K562 (cell line): Measurements from ENCODE around the gene MRPL11. TPM values are rescaled to one million over a fixed set of nuclear protein-coding genes. Genes with fewer than 3 reads are reported as not detected.

Source experiments
- BCL6 ChIP-seq: fragments of 250-450 bp; sonication (Bioruptor Pico); IDR thresholded peaks from 2 replicates; pipeline ENCODE4 v1.4.0; 2020
- DNMT1 ChIP-seq: fragments of 450-650 bp; IDR thresholded peaks from 2 replicates; pipeline ENCODE4 v1.6.1; 2016; ENCODE audit warnings: antibody characterized with exemption, mild to moderate bottlenecking
- GABPB2 ChIP-seq: fragments of 250-450 bp; sonication (Bioruptor Pico); conservative IDR thresholded peaks from 2 replicates; pipeline ENCODE4 v1.5.1; 2021; ENCODE audit warnings: mild to moderate bottlenecking
- HMG20A ChIP-seq: fragments of 450-650 bp; formaldehyde crosslinking; conservative IDR thresholded peaks from 2 replicates; pipeline ENCODE4 v1.4.0; 2020; ENCODE audit warnings: mild to moderate bottlenecking, mixed read lengths
- KAT2B ChIP-seq: IDR thresholded peaks from one replicate; pipeline ENCODE4 v1.6.1; 2012; ENCODE audit warnings: low read depth, mild to moderate bottlenecking, control low read depth, inconsistent platforms, low read length, moderate library complexity
- KDM2B ChIP-seq: fragments of 250-450 bp; sonication (Bioruptor Pico); IDR thresholded peaks from 2 replicates; pipeline ENCODE4 v1.8.0; 2021; ENCODE audit warnings: mild to moderate bottlenecking, moderate library complexity
- KLF16 ChIP-seq: IDR thresholded peaks from 2 replicates; pipeline ENCODE4 v1.6.1; 2016; ENCODE audit warnings: antibody characterized with exemption
- MAFF ChIP-seq: IDR thresholded peaks from 2 replicates; pipeline ENCODE4 v1.6.1; 2012; ENCODE audit warnings: low read length, improper control_type of control experiment
- MYBL2 ChIP-seq, 2 experiments: fragments of 450-650 bp in 1 of 2; sonication (generic) in 1 of 2; formaldehyde crosslinking in 1 of 2; IDR thresholded peaks; 2 replicates each; pipeline versions ENCODE4 v1.6.1 to v1.8.1; 2017 to 2022; ENCODE audit warnings: borderline replicate concordance in 1 of 2, inconsistent platforms in 1 of 2, low read depth in 1 of 2, mild to moderate bottlenecking in 1 of 2, missing genetic modification reagents in 1 of 2, moderate library complexity in 1 of 2
- NR4A1 ChIP-seq, 2 experiments: fragments of 250-450 bp in 1 of 2; fragments of 450-650 bp in 1 of 2; sonication (Bioruptor Pico) in 1 of 2; IDR thresholded peaks; 2 replicates each; pipeline versions ENCODE4 v1.4.0 to v1.6.1; 2016 to 2020; ENCODE audit warnings: mild to moderate bottlenecking in 2 of 2, missing compliant biosample characterization in 1 of 2, missing genetic modification characterization in 1 of 2, moderate library complexity in 1 of 2
- RBM14 ChIP-seq: fragments of 200-400 bp; formaldehyde crosslinking; IDR thresholded peaks from 2 replicates; pipeline ENCODE4 v1.6.1; 2018; ENCODE audit warnings: low read depth, mild to moderate bottlenecking, low read length, moderate library complexity, borderline replicate concordance; ENCODE audit not compliant: insufficient read depth
- ZFP30 ChIP-seq: fragments of 250-450 bp; sonication (Bioruptor Pico); IDR thresholded peaks from 2 replicates; pipeline ENCODE4 v1.8.0; 2022; ENCODE audit warnings: moderate library complexity, mild to moderate bottlenecking, inconsistent platforms, borderline replicate concordance
- ZNF224 ChIP-seq: sonication (generic); formaldehyde crosslinking; IDR thresholded peaks from 2 replicates; pipeline ENCODE4 v1.8.0; 2022; ENCODE audit warnings: mild to moderate bottlenecking, missing genetic modification reagents
- polyA plus RNA-seq, 8 experiments: library from polyadenylated mRNA; depleted of rRNA in 4 of 8; stranded (reverse) in 5 of 8; unstranded in 3 of 8; fragments of >200 nt; fragmentation: Nextera tagmentation in 2 of 8; fragmentation: Illumina TruSeq in 1 of 8; extraction: Ambion mirVana in 2 of 8; extraction: Trizol in 1 of 8; gene quantifications; 2 replicates each; pipeline versions ENCODE4 v1.2.1 to v1.2.3, GENCODE V29; 2011 to 2014; ENCODE audit warnings: inconsistent platforms in 1 of 8, missing spikeins in 1 of 8
- total RNA-seq, 7 experiments: library from RNA; depleted of rRNA in 6 of 7; stranded (reverse); fragments of >200 nt in 6 of 7; fragmentation: Illumina TruSeq in 2 of 7; extraction: Trizol in 2 of 7; gene quantifications; 2 replicates each; pipeline versions ENCODE4 v1.2.1 to v1.2.3, GENCODE V29; 2011 to 2021; ENCODE audit warnings: low replicate concordance in 1 of 7
- TF ChIP-seq, protein P1 (sequence below): fragments of 250-450 bp; sonication (Bioruptor Pico); IDR thresholded peaks from 2 replicates; pipeline ENCODE4 v1.8.0; 2022; ENCODE audit warnings: moderate library complexity, mild to moderate bottlenecking, inconsistent platforms
- TF ChIP-seq, protein P2 (sequence below): fragments of 450-650 bp; IDR thresholded peaks from 2 replicates; pipeline ENCODE4 v1.6.1; 2016; ENCODE audit warnings: mild to moderate bottlenecking, moderate library complexity

Gene MRPL11
- total and polyA plus RNA-seq, 9 of the 15 experiments (the other 6 are each of a cell fraction or from before 2014, with no cell fraction given), result 33.0 to 173 (median 91.9) TPM

DNA sequence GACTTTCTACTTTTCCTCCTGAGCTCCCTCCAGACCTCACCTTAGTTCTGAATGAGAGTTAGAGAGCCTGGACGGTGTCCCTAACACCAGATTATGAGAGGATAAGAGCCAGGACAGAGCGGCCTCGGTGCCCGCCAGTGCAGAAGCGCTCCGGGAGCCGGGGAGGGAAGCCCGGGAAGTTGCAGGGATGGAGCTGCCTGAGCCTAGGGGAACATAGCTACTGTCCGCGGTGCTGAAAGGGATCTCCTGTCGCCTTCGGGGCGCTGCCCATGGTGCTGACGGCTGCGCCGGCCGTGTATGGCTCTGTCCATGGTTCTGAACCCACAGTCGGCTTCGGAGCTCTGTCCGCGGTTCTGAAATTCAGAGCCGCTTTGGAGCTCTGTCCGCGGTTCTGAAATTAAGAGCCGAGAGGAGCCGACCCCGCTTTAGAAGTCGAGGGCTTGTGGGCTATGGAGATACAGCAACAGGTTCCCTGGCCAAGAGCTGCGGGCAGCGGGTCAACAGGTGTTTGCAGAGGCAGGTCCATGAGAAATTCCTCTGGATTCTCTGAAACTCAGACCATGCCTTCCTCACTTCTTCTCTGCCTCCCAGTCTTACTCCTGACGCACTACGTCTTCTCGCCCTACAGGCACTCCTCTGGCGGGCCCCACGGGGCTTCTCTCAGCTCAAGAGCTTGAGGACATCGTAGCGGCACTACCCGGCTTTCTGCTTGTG is 17.0 kb downstream of the MRPL11 start (continued):
- TF ChIP-seq, protein P1, sequence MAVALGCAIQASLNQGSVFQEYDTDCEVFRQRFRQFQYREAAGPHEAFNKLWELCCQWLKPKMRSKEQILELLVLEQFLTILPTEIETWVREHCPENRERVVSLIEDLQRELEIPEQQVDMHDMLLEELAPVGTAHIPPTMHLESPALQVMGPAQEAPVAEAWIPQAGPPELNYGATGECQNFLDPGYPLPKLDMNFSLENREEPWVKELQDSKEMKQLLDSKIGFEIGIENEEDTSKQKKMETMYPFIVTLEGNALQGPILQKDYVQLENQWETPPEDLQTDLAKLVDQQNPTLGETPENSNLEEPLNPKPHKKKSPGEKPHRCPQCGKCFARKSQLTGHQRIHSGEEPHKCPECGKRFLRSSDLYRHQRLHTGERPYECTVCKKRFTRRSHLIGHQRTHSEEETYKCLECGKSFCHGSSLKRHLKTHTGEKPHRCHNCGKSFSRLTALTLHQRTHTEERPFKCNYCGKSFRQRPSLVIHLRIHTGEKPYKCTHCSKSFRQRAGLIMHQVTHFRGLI, result peak; percentile 96
- peak; percentile 97 for TF ChIP-seq BCL6 (CRISPR knock-in tag)
- TF ChIP-seq MAFF, result no peak
- 0 out of 2 replicates have a peak, but pooled peaks have one; percentile 55 for TF ChIP-seq ZFP30 (CRISPR knock-in tag)
- no peak for TF ChIP-seq HMG20A (CRISPR knock-in tag)
- no peak for TF ChIP-seq RBM14
- no peak; the same call in 1 of the 2 replicates for TF ChIP-seq GABPB2 (CRISPR knock-in tag)
- TF ChIP-seq KAT2B, result no peak
- no peak for TF ChIP-seq KDM2B
- TF ChIP-seq, protein P2, sequence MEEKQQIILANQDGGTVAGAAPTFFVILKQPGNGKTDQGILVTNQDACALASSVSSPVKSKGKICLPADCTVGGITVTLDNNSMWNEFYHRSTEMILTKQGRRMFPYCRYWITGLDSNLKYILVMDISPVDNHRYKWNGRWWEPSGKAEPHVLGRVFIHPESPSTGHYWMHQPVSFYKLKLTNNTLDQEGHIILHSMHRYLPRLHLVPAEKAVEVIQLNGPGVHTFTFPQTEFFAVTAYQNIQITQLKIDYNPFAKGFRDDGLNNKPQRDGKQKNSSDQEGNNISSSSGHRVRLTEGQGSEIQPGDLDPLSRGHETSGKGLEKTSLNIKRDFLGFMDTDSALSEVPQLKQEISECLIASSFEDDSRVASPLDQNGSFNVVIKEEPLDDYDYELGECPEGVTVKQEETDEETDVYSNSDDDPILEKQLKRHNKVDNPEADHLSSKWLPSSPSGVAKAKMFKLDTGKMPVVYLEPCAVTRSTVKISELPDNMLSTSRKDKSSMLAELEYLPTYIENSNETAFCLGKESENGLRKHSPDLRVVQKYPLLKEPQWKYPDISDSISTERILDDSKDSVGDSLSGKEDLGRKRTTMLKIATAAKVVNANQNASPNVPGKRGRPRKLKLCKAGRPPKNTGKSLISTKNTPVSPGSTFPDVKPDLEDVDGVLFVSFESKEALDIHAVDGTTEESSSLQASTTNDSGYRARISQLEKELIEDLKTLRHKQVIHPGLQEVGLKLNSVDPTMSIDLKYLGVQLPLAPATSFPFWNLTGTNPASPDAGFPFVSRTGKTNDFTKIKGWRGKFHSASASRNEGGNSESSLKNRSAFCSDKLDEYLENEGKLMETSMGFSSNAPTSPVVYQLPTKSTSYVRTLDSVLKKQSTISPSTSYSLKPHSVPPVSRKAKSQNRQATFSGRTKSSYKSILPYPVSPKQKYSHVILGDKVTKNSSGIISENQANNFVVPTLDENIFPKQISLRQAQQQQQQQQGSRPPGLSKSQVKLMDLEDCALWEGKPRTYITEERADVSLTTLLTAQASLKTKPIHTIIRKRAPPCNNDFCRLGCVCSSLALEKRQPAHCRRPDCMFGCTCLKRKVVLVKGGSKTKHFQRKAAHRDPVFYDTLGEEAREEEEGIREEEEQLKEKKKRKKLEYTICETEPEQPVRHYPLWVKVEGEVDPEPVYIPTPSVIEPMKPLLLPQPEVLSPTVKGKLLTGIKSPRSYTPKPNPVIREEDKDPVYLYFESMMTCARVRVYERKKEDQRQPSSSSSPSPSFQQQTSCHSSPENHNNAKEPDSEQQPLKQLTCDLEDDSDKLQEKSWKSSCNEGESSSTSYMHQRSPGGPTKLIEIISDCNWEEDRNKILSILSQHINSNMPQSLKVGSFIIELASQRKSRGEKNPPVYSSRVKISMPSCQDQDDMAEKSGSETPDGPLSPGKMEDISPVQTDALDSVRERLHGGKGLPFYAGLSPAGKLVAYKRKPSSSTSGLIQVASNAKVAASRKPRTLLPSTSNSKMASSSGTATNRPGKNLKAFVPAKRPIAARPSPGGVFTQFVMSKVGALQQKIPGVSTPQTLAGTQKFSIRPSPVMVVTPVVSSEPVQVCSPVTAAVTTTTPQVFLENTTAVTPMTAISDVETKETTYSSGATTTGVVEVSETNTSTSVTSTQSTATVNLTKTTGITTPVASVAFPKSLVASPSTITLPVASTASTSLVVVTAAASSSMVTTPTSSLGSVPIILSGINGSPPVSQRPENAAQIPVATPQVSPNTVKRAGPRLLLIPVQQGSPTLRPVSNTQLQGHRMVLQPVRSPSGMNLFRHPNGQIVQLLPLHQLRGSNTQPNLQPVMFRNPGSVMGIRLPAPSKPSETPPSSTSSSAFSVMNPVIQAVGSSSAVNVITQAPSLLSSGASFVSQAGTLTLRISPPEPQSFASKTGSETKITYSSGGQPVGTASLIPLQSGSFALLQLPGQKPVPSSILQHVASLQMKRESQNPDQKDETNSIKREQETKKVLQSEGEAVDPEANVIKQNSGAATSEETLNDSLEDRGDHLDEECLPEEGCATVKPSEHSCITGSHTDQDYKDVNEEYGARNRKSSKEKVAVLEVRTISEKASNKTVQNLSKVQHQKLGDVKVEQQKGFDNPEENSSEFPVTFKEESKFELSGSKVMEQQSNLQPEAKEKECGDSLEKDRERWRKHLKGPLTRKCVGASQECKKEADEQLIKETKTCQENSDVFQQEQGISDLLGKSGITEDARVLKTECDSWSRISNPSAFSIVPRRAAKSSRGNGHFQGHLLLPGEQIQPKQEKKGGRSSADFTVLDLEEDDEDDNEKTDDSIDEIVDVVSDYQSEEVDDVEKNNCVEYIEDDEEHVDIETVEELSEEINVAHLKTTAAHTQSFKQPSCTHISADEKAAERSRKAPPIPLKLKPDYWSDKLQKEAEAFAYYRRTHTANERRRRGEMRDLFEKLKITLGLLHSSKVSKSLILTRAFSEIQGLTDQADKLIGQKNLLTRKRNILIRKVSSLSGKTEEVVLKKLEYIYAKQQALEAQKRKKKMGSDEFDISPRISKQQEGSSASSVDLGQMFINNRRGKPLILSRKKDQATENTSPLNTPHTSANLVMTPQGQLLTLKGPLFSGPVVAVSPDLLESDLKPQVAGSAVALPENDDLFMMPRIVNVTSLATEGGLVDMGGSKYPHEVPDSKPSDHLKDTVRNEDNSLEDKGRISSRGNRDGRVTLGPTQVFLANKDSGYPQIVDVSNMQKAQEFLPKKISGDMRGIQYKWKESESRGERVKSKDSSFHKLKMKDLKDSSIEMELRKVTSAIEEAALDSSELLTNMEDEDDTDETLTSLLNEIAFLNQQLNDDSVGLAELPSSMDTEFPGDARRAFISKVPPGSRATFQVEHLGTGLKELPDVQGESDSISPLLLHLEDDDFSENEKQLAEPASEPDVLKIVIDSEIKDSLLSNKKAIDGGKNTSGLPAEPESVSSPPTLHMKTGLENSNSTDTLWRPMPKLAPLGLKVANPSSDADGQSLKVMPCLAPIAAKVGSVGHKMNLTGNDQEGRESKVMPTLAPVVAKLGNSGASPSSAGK, result no peak
- peak; percentile 98 for TF ChIP-seq NR4A1 (CRISPR knock-in tag; IDR thresholded peaks at IDR 0.05)
- peak; percentile 96 for TF ChIP-seq NR4A1 (tag; IDR thresholded peaks at IDR 0.05)
- no peak for TF ChIP-seq KLF16
- TF ChIP-seq MYBL2 (IDR thresholded peaks at IDR 0.05; ENCODE audit: low read depth), result no peak
- TF ChIP-seq MYBL2 (CRISPR knock-in tag; IDR thresholded peaks at IDR 0.05; ENCODE audit: borderline replicate concordance), result peak; percentile 97
- no peak for TF ChIP-seq DNMT1
- TF ChIP-seq ZNF224, result peak; percentile 100
